GM19467 (cell line): Measurements from ENCODE around the gene COL9A2.

Source experiments
- ATAC-seq: cut with Tn5 transposase; IDR thresholded peaks from one replicate; pipeline ENCODE4 v1.9.1; 2021; ENCODE audit warnings: mild to moderate bottlenecking, moderate library complexity; ENCODE audit not compliant: unreplicated experiment

COL9A2 gene

GRCh38 chr1:40318970-40319621 is 2.0 kb upstream of the COL9A2 start:
- no peak for ATAC-seq

DNA sequence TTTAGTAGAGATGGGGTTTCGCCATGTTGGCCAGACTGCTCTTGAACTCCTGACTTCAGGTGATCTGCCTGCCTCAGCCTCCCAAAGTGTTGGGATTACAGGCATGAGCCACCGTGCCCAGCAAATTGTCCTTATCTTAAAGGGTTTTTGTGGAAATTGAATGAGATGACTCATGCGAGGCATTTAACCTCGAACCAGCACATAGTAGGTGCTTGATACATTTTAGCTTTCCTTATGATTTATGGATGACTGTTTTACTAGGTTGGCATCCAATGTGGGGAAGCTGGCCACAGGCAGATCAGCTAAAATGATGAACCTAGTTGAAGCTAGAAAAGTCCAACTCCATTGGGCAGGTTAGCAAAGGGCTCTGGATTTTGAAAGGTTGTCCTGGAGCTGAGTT is 1.4 kb upstream of the COL9A2 start:
- no peak for ATAC-seq

- ATAC-seq, result no peak
Measured at GRCh38 chr1:40317394-40318074, 448 bp upstream of the COL9A2 start.

GRCh38 chr1:40315795-40316594 is 1.1 kb downstream of the COL9A2 start:
- ATAC-seq, result no peak

DNA sequence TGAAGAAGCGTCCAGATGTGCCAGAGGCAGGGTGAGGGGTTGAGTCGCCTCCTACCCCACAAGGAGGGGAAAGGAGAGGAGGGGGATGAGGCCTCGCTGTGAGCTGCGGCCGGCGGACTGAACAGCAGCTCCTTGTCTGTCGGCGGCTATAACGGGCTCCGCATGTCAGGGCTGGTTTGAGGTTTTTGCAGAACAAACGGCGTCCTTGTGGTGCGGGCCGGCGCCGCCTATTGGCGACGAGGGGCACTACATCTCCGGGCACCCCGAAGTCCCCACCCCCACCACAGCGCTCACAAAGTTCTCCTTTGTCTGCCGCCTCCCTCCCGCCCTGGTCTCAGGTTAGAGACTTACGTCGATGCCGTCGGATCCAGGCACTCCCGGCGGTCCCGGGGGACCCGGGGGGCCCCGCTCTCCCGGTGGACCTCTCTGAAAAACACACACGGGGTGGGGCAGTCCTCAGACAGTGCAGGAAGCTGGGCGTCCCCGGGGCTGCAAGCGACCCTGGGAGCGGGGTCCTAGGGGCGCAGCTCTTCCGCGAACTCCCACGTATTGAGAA is 1.8 kb downstream of the COL9A2 start:
- ATAC-seq, result peak; percentile 50

- no peak for ATAC-seq
Measured at GRCh38 chr1:40314721-40315238, 2.3 kb downstream of the COL9A2 start.

DNA sequence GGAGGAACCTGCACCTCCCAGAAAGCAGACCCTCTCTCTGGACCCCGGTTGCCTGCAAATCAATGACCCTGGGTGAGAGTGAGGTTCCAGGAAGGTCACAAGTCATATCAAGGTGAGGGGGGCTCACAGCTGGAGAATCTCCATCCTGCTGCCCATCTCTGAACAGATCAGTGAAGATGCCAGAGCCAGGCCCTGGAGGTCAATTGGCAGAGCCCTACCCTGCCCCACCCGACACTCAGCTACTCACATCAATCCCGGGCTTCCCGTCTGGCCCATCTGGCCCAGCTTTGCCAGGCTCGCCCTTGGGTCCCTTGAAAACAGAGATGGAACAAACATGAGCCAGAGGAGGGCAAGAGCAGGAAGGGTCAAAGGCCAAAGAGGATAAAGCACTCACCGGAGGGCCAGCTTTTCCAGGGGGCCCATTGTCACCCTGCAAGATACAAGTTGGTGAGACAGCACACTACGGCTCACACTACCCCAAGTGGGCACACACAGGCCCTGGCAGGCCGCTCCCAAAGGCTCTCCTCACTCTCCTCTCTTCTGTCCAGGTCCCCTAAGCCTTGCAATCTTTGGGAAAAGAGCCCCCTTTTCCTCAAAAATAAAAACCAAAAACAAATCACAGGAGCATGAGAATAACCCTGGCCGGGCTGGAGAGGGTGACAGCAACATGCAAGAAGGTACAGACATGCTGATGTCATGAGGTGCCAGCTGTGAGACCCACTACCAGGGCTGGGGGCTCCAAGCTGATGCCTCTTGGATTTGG is 2.9 kb downstream of the COL9A2 start:
- no peak for ATAC-seq

DNA sequence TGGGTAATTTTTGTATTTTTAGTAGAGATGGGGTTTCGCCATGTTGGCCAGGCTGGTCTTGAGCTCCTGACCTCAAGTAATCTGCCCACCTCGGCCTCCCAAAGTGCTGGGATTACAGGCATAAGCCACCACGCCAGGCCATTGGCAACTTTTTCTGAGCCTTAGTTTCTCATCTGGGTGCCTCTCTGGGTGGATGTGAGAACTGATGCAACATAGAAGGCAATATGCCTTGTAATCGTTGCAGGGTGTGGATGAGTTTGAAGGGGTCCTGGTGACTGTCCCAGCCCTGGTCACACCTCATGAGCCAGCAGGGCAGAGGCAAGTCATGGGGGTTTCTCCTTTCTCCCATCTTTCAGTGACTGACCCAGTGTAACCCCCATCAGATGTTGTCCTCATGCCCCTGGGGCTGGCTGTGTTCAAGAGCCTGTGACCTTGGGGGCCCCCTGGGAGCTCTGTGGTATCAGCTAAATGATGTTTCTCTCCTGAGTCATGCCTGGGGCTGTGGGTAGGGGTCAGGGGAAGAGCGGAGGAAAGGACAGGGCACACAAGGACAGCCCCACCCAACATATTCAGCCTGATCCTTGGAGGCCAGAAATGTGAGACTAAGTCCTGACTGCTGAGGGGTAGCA is 3.6 kb downstream of the COL9A2 start:
- no peak for ATAC-seq

DNA sequence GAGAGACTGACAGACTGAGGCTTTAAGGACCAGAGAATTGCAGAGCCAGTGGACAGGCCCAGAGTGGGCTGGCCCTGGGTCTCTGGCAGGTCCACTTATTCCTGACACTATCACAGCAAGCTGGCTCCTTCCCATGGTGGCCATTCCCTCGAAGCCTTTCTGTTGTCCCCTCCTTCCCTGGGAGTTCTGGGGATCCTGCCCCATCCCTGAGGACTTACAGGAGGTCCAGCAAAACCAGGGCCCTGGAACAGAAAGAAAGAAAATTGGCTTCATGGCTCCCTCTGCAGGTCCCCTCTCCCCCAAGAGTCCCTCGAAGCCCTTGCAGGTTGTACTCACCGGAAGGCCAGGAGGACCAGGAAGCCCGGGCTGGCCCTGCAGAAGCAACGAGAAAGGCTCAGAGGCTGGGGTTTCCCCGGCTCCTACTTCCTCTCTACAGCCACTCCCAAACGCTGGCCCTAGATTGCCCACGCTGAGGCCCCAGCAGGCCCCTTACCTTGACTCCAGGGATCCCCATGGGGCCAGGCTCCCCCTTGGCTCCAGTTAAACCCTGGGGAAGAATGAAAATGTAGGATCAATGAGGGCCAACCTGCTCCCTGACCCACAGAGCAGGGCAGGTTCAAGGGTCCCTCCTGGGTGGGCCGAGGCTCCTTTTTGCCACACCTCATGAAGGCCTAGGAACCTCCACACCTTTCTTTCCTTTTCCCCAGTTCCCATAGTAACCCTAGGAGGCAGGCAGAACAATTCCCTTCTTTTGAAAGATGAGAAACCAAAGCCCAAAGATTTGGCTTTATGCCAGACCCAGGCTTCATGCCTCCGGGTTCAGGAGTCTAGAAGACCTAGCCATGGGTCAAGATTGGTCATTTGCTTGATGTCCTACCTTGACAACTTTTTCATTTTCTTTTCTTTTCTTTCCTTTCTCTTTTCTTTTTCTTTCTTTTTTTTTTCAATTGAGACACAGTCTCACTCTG is 4.6 kb downstream of the COL9A2 start:
- no peak for ATAC-seq

DNA sequence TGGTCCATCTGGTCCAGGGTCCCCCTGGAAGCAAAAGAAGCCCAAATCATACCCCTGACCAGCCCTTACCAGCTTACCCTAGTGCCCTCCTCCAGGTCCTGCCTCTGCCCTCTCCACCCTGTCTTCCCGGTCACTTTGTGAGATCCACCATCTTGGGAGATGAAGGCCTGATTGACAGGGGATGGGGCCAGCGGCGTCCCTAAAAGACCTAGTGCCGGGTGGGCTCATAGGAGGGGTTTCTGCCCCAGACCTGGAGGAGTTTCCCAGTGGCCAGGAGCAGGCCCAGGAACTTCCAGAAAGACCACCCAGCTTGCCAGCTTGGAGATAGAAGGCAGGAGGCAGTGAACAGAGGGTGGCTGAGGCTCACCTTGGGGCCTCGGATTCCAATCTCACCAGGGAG is 5.4 kb downstream of the COL9A2 start:
- no peak for ATAC-seq

DNA sequence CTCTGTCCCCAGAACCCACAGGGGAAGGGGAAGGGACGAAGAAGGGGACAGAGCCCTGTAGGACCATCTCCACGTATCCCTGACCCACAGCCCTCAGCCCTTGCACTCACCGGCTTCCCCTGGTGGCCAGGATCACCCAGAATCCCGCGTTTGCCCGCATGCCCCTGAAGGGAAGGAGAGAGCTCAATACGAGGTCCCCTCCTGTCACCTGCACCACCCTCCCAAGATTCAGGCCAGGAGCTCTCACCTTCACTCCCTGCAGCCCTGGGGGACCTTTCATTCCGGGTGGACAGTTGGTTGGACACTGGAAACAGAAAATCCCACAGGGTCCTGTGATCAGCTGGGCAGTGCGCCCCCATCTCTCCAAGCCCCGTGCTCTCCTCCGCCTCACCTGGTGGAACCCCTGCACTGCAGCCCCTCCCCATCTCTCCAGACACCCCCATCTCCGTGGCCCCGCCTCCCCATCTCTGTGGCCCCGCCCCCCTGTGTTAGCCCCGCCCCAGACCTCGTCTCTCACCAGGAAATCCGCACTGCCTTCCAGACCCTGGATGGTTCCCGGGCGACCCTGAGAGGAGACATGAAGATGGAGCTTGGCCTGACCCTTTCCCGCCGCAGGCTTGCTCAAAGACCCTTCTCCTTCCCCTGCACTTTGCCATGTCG is 6.0 kb downstream of the COL9A2 start:
- no peak for ATAC-seq

DNA sequence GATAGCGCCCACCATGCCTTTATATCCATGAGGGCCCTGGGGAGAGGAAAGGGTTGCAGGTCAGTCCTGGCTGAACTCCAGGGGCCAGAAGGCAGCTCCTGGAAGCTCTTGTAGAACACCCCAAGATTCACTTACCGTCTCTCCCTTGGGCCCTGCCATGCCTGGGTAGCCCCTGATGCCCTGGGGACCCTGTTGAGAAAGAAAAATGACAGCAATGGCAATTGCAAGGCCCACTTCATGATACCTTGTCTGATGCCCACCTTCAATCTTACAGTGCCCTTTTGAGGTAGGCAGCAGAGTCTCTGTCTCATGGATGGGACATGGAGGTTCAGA is 7.0 kb downstream of the COL9A2 start:
- ATAC-seq, result no peak

GRCh38 chr1:40309374-40310128 is 7.5 kb downstream of the COL9A2 start:
- no peak for ATAC-seq

- ATAC-seq, result no peak
Measured at GRCh38 chr1:40308036-40308727, 8.9 kb downstream of the COL9A2 start.

GRCh38 chr1:40307186-40307585 is 9.9 kb downstream of the COL9A2 start:
- ATAC-seq, result no peak

- ATAC-seq, result no peak
Measured at GRCh38 chr1:40306296-40306695, 10.8 kb downstream of the COL9A2 start.

GRCh38 chr1:40305871-40306270 is 11.2 kb downstream of the COL9A2 start:
- no peak for ATAC-seq
